Muscle of leg (tissue), 11 donors: ENCODE results near the gene TMEM108. TPM values are rescaled to one million over a fixed set of nuclear protein-coding genes. Genes with fewer than 3 reads are reported as not detected.
A peak's percentile ranks its signal among the peaks of the same experiment; 100 is the strongest.

Experiments
- DNase-seq: peaks from one replicate; pipeline ENCODE4 v3.0.0; 2013
- H3K27ac ChIP-seq: one replicate; pipeline ENCODE4 v1.5.1; 2013; ENCODE audit warnings: mild to moderate bottlenecking, low read length, control low read depth
- H3K27me3 ChIP-seq: one replicate; pipeline ENCODE4 v1.6.1; 2013; ENCODE audit warnings: low read length; ENCODE audit not compliant: control insufficient read depth, insufficient read depth
- H3K36me3 ChIP-seq: one replicate; pipeline ENCODE4 v1.6.1; 2013; ENCODE audit warnings: low read length; ENCODE audit not compliant: control insufficient read depth, insufficient read depth
- H3K4me1 ChIP-seq: one replicate; pipeline ENCODE4 v1.6.1; 2013; ENCODE audit warnings: low read length; ENCODE audit not compliant: control insufficient read depth, insufficient read depth
- H3K4me3 ChIP-seq: one replicate; pipeline ENCODE4 v1.5.1; 2013; ENCODE audit warnings: low read length, control low read depth
- H3K9me3 ChIP-seq: replicated peaks from 2 replicates; pipeline ENCODE4 v1.6.1; 2013; ENCODE audit warnings: low read depth, low read length; ENCODE audit not compliant: control insufficient read depth
- WGBS: methylation state at CpG from one replicate; pipeline ENCODE4 v1.1.5; 2013; ENCODE audit warnings: missing lambda C conversion rate; ENCODE audit not compliant: insufficient coverage; 5-methylcytosine and 5-hydroxymethylcytosine counted together
- polyA plus RNA-seq, 8 donors: library from polyadenylated mRNA; unstranded; fragments of 120-200 nt; gene quantifications; one replicate each; pipeline versions ENCODE4 v1.2.1 to v1.2.3, GENCODE V29; 2013; ENCODE audit warnings: inconsistent platforms in 1 of 8, low replicate concordance in 1 of 8; ENCODE audit not compliant: insufficient read length in 8 of 8, insufficient read depth in 1 of 8
- total RNA-seq: library from RNA; stranded (reverse); fragments of 120-200 nt; gene quantifications from one replicate; pipeline ENCODE4 v1.2.4, GENCODE V29; 2013

TMEM108 gene
- total and polyA plus RNA-seq, 9 donors, result 6.3 to 27.3 (median 17.4) TPM

- Histone ChIP-seq H3K4me1 (no peaks in the 10 kb centered on the region), H3K9me3 (no peaks in the 10 kb centered on the region), H3K36me3 (no peaks in the 10 kb centered on the region), H3K4me3 (no peak overlapping the region), H3K27me3 (no peaks in the 10 kb centered on the region), H3K27ac (no peak overlapping the region)
- WGBS, result no CpG with 5 or more reads among the region's 1 CpG
- no peak for DNase-seq
These were observed 242.4 kb downstream of the TMEM108 start for GRCh38 chr3:133280586-133280985.

GRCh38 chr3:133282236-133282635 lies 244.0 kb downstream of the TMEM108 start:
- Histone ChIP-seq H3K4me1 (no peaks in the 10 kb centered on the region), H3K36me3 (no peaks in the 10 kb centered on the region), H3K27ac (no peak overlapping the region), H3K4me3 (no peak overlapping the region), H3K27me3 (no peaks in the 10 kb centered on the region), H3K9me3 (no peaks in the 10 kb centered on the region)
- no peak for DNase-seq
- WGBS, result 20% methylated on average over 1 of the region's 4 CpGs

- Histone ChIP-seq H3K9me3 (no peaks in the 10 kb centered on the region), H3K27ac (no peak overlapping the region), H3K27me3 (no peaks in the 10 kb centered on the region), H3K4me1 (no peaks in the 10 kb centered on the region), H3K36me3 (no peaks in the 10 kb centered on the region), H3K4me3 (no peak overlapping the region)
- DNase-seq, result no peak
- 57% methylated on average over 3 of the region's 4 CpGs for WGBS
These were observed 246.0 kb downstream of the TMEM108 start for GRCh38 chr3:133283958-133284807.

GRCh38 chr3:133289322-133289721 lies 251.1 kb downstream of the TMEM108 start:
- Histone ChIP-seq H3K9me3 (no peaks in the 10 kb centered on the region), H3K27ac (no peak overlapping the region), H3K36me3 (no peaks in the 10 kb centered on the region), H3K4me1 (no peaks in the 10 kb centered on the region), H3K27me3 (no peaks in the 10 kb centered on the region), H3K4me3 (no peak overlapping the region)
- no CpG with 5 or more reads among the region's 3 CpGs for WGBS
- no peak for DNase-seq

GRCh38 chr3:133292296-133292695 lies 254.1 kb downstream of the TMEM108 start:
- no peak overlapping the region for H3K27ac ChIP-seq
- peaks cover 5% of the 10 kb centered on the region for H3K4me1 ChIP-seq
- H3K4me3 ChIP-seq, result no peak overlapping the region
- no peaks in the 10 kb centered on the region for H3K9me3 ChIP-seq
- no peaks in the 10 kb centered on the region for H3K27me3 ChIP-seq
- DNase-seq, result no peak
- WGBS, result 59% methylated on average over 3 of the region's 3 CpGs
- H3K36me3 ChIP-seq, result no peaks in the 10 kb centered on the region

- no peak overlapping the region for H3K4me3 ChIP-seq
- no peaks in the 10 kb centered on the region for H3K9me3 ChIP-seq
- 100% methylated on average over 1 of the region's 4 CpGs for WGBS
- H3K27me3 ChIP-seq, result no peaks in the 10 kb centered on the region
- DNase-seq, result no peak
- no peaks in the 10 kb centered on the region for H3K36me3 ChIP-seq
- H3K27ac ChIP-seq, result no peak overlapping the region
- peaks cover 5% of the 10 kb centered on the region for H3K4me1 ChIP-seq
These were observed 255.4 kb downstream of the TMEM108 start for GRCh38 chr3:133293397-133294110.

- Histone ChIP-seq H3K4me3 (no peak overlapping the region), H3K4me1 (peaks cover 5% of the 10 kb centered on the region), H3K27me3 (no peaks in the 10 kb centered on the region), H3K36me3 (no peaks in the 10 kb centered on the region), H3K9me3 (no peaks in the 10 kb centered on the region), H3K27ac (no peak overlapping the region)
- no CpG with 5 or more reads among the region's 1 CpG for WGBS
- no peak for DNase-seq
These were observed 256.1 kb downstream of the TMEM108 start for GRCh38 chr3:133294253-133294652.

- Histone ChIP-seq H3K4me3 (no peak overlapping the region), H3K9me3 (no peaks in the 10 kb centered on the region), H3K4me1 (peaks cover 5% of the 10 kb centered on the region), H3K27ac (peak overlapping the region; percentile 23), H3K36me3 (no peaks in the 10 kb centered on the region), H3K27me3 (no peaks in the 10 kb centered on the region)
- DNase-seq, result no peak
- 79% methylated on average over 3 of the region's 4 CpGs for WGBS
These were observed 257.2 kb downstream of the TMEM108 start for GRCh38 chr3:133295199-133295901.

- WGBS, result 60% methylated on average over 1 of the region's 6 CpGs
- no peaks in the 10 kb centered on the region for H3K27me3 ChIP-seq
- H3K4me1 ChIP-seq, result peaks cover 5% of the 10 kb centered on the region
- no peaks in the 10 kb centered on the region for H3K9me3 ChIP-seq
- H3K36me3 ChIP-seq, result no peaks in the 10 kb centered on the region
- H3K27ac ChIP-seq, result peak overlapping the region; percentile 37
- peak; percentile 75 for DNase-seq
- H3K4me3 ChIP-seq, result no peak overlapping the region
These were observed 258.0 kb downstream of the TMEM108 start for GRCh38 chr3:133295944-133296917.
